A673 (cell line): ENCODE data around the gene C20orf204.

Experiments used
- CTCF ChIP-seq: fragments of 300-800, 200-600 bp; sonication (generic); conservative IDR thresholded peaks from 2 replicates; pipeline ENCODE4 v1.5.1; 2017; ENCODE audit warnings: low read depth, mild to moderate bottlenecking, antibody characterized with exemption, low read length, moderate library complexity, mixed read lengths
- EZH2 ChIP-seq: fragments of 200-600 bp; sonication (generic); IDR thresholded peaks from 2 replicates; pipeline ENCODE4 v1.6.1; 2017; ENCODE audit warnings: borderline replicate concordance, low read depth, mild to moderate bottlenecking, mixed read lengths, antibody characterized with exemption, low read length; ENCODE audit not compliant: poor library complexity, severe bottlenecking

- TF ChIP-seq CTCF (no peak), EZH2 (no peak)
These were observed 46.9 kb downstream of the C20orf204 start for GRCh38 chr20:64082820-64083377.
